Hepatocyte (in vitro differentiated cells): ENCODE data around the gene TNFSF4. TPM values are rescaled to one million over a fixed set of nuclear protein-coding genes. Genes with fewer than 3 reads are reported as not detected.

ENCODE experiments used
- DNase-seq: peaks from one replicate; pipeline ENCODE4 v3.0.0-alpha.2; 2016; ENCODE audit warnings: low spot score
- H2AFZ ChIP-seq: fragments of 200-600 bp; sonication (generic); 2 replicates; pipeline ENCODE4 v1.6.0; 2016; ENCODE audit warnings: antibody characterized with exemption, mild to moderate bottlenecking
- H3K27ac ChIP-seq: fragments of 200-600 bp; sonication (generic); 2 replicates; pipeline ENCODE4 v1.5.1; 2016; ENCODE audit warnings: mild to moderate bottlenecking
- H3K27me3 ChIP-seq: fragments of 200-600 bp; sonication (generic); 2 replicates; pipeline ENCODE4 v1.6.1; 2016
- H3K36me3 ChIP-seq: fragments of 200-600 bp; sonication (generic); replicated peaks from 2 replicates; pipeline ENCODE4 v1.5.1; 2016; ENCODE audit warnings: low read depth; ENCODE audit not compliant: insufficient read depth
- H3K4me1 ChIP-seq: fragments of 200-600 bp; sonication (generic); 2 replicates; pipeline ENCODE4 v1.5.1; 2016; ENCODE audit warnings: mild to moderate bottlenecking, moderate library complexity; ENCODE audit not compliant: insufficient read depth
- H3K4me2 ChIP-seq: fragments of 200-600 bp; sonication (generic); 2 replicates; pipeline ENCODE4 v1.6.0; 2016
- H3K4me3 ChIP-seq: fragments of 200-600 bp; sonication (generic); 2 replicates; pipeline ENCODE4 v1.5.1; 2016; ENCODE audit warnings: mild to moderate bottlenecking
- H3K79me2 ChIP-seq: fragments of 200-600 bp; sonication (generic); 2 replicates; pipeline ENCODE4 v1.6.0; 2017; ENCODE audit warnings: mild to moderate bottlenecking
- H3K9me2 ChIP-seq: fragments of 200-600 bp; sonication (generic); replicated peaks from 2 replicates; pipeline ENCODE4 v1.6.0; 2017; ENCODE audit warnings: mild to moderate bottlenecking; ENCODE audit not compliant: insufficient read depth
- H3K9me3 ChIP-seq: fragments of 200-600 bp; sonication (generic); 2 replicates; pipeline ENCODE4 v1.5.1; 2016; ENCODE audit warnings: low read depth, mild to moderate bottlenecking
- H4K20me1 ChIP-seq: fragments of 200-600 bp; sonication (generic); 2 replicates; pipeline ENCODE4 v1.6.0; 2016; ENCODE audit warnings: mild to moderate bottlenecking; ENCODE audit not compliant: insufficient read depth, poor library complexity, severe bottlenecking
- EZH2 ChIP-seq: fragments of 200-600 bp; sonication (generic); IDR thresholded peaks from 2 replicates; pipeline ENCODE4 v1.6.1; 2016; ENCODE audit warnings: antibody characterized with exemption, mild to moderate bottlenecking, borderline replicate concordance
- EZH2phosphoT487 ChIP-seq: fragments of 200-600 bp; sonication (generic); IDR thresholded peaks from one replicate; pipeline ENCODE4 v1.6.1; 2018; ENCODE audit warnings: antibody characterized with exemption, mild to moderate bottlenecking, low read depth, moderate library complexity; ENCODE audit not compliant: unreplicated experiment, severe bottlenecking
- WGBS: methylation state at CpG from one replicate; pipeline ENCODE4 v1.1.6; 2016; ENCODE audit warnings: low lambda C conversion rate; ENCODE audit errors: missing lambda C conversion rate; 5-methylcytosine and 5-hydroxymethylcytosine counted together
- polyA plus RNA-seq: library from polyadenylated mRNA; unstranded; fragments of >200 nt; fragmentation: Nextera tagmentation; extraction: Ambion mirVana; gene quantifications from 2 replicates; pipeline ENCODE4 v1.2.1, GENCODE V29; 2016
- total RNA-seq: library from RNA; depleted of rRNA; stranded (reverse); fragments of >200 nt; gene quantifications from 2 replicates; pipeline ENCODE4 v1.2.3, GENCODE V29; 2014
- TF ChIP-seq, protein P1 (sequence below): fragments of 200-600 bp; sonication (generic); IDR thresholded peaks from 2 replicates; pipeline ENCODE4 v1.5.1; 2016; ENCODE audit warnings: antibody characterized with exemption, mild to moderate bottlenecking; ENCODE audit not compliant: poor library complexity

The TNFSF4 gene
- total and polyA plus RNA-seq, 2 experiments from 2014 or later: 0.80 to 3.9 TPM

DNA sequence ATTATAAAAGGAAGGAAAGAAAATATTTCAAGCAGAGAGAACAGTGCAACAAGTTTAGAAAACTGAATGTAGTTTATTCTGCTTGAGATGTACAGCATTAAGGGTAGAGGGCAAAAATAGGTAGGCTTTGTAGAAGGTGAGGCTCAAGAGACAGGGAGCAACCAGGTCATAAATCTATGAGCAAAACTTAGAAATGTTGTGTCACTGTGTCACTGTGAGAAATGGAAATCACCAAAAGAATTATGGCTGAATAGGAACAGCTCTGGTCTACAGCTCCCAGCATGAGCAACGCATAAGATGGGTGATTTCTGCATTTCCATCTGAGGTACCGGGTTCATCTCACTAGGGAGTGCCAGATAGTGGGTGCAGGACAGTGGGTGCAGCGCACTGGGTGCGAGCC, 53.6 kb downstream of the TNFSF4 start:
- no peak for TF ChIP-seq EZH2phosphoT487
- TF ChIP-seq, protein P1, sequence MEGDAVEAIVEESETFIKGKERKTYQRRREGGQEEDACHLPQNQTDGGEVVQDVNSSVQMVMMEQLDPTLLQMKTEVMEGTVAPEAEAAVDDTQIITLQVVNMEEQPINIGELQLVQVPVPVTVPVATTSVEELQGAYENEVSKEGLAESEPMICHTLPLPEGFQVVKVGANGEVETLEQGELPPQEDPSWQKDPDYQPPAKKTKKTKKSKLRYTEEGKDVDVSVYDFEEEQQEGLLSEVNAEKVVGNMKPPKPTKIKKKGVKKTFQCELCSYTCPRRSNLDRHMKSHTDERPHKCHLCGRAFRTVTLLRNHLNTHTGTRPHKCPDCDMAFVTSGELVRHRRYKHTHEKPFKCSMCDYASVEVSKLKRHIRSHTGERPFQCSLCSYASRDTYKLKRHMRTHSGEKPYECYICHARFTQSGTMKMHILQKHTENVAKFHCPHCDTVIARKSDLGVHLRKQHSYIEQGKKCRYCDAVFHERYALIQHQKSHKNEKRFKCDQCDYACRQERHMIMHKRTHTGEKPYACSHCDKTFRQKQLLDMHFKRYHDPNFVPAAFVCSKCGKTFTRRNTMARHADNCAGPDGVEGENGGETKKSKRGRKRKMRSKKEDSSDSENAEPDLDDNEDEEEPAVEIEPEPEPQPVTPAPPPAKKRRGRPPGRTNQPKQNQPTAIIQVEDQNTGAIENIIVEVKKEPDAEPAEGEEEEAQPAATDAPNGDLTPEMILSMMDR: no peak
- no peak for TF ChIP-seq EZH2
- WGBS: 95% methylated on average over 4 of the region's 4 CpGs
- no peaks in the 10 kb centered on the region for H4K20me1 ChIP-seq

DNA sequence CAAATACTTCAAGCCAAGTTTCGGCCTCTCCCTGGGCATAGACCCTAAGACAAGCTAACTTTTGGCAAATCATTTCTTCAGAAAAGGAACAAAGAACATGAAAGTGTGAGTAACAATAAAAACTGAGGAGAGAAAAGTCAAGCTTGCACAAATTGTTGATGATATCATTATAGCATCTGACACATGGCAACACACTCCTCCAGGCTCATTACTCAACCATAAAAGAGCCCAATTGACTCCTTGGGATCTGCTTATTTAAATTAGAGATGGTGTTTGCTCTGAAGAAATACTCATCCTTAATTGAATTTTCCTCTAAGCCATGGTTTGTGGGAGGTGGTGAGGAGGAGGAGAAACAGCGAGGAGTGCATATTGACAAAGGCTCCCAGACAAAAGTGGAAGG, 54.5 kb downstream of the TNFSF4 start:
- WGBS: 97% methylated on average over 2 of the region's 2 CpGs
- Histone ChIP-seq H3K4me3 (no peak overlapping the region), H2AFZ (no peak overlapping the region), H3K9me2 (no peaks in the 10 kb centered on the region), H3K27ac (no peak overlapping the region), H3K27me3 (no peaks in the 10 kb centered on the region), H3K9me3 (no peaks in the 10 kb centered on the region), H3K4me1 (no peaks in the 10 kb centered on the region), H3K79me2 (no peaks in the 10 kb centered on the region), H4K20me1 (no peaks in the 10 kb centered on the region), H3K36me3 (no peaks in the 10 kb centered on the region), H3K4me2 (no peak overlapping the region)
- TF ChIP-seq EZH2 (no peak), EZH2phosphoT487 (no peak)
- TF ChIP-seq, protein P1: no peak
- DNase-seq: no peak

More for the DNA sequence above, 53.6 kb downstream of the TNFSF4 start:
- no peak overlapping the region for H3K4me3 ChIP-seq
- H3K9me2 ChIP-seq: no peaks in the 10 kb centered on the region
- no peak overlapping the region for H3K4me2 ChIP-seq
- DNase-seq: no peak
- H3K27ac ChIP-seq: no peak overlapping the region
- no peak overlapping the region for H2AFZ ChIP-seq
- H3K9me3 ChIP-seq: no peaks in the 10 kb centered on the region
- no peaks in the 10 kb centered on the region for H3K36me3 ChIP-seq
- no peaks in the 10 kb centered on the region for H3K27me3 ChIP-seq
- no peaks in the 10 kb centered on the region for H3K79me2 ChIP-seq
- H3K4me1 ChIP-seq: no peaks in the 10 kb centered on the region

- no peaks in the 10 kb centered on the region for H3K27me3 ChIP-seq
Observed at GRCh38 chr1:173150795-173151194, 56.3 kb downstream of the TNFSF4 start.

More at GRCh38 chr1:173150795-173151194, 56.3 kb downstream of the TNFSF4 start:
- Histone ChIP-seq H3K4me3 (no peak overlapping the region), H3K9me2 (no peaks in the 10 kb centered on the region), H3K36me3 (no peaks in the 10 kb centered on the region), H4K20me1 (no peaks in the 10 kb centered on the region), H3K27ac (no peak overlapping the region), H3K9me3 (no peaks in the 10 kb centered on the region), H3K4me2 (no peak overlapping the region), H3K4me1 (no peaks in the 10 kb centered on the region), H2AFZ (no peak overlapping the region), H3K79me2 (no peaks in the 10 kb centered on the region)
- no peak for DNase-seq
- TF ChIP-seq EZH2: no peak
- TF ChIP-seq, protein P1: no peak
- no peak for TF ChIP-seq EZH2phosphoT487
- 48% methylated on average over 2 of the region's 2 CpGs for WGBS
